ENCODE data around the gene MAGI2.

DNA sequence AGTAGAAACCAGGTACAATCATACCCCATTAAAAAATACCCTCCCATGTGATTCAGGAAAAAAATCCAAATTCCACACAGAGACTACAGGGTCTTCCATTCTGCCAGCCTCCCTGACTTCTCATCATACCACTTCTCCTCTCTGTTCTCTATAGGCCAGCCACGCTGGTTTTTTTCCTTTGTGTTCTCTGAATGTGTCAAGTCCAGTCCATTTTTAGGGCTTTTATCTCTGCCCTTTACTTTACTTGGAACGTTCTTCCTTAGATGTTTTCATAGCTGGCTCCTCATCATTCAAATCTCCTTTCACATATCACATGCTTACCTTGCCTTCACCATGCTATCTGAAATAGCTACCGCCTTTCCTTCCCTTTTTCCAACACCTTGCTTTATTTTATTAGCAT lies 1057.3 kb downstream of the MAGI2 start:
- TF ChIP-seq CTCF (IDR thresholded peaks at IDR 0.05; ENCODE audit: low read depth, low read length, poor library complexity, severe bottlenecking): no peak
- TF ChIP-seq EZH2phosphoT487 (IDR thresholded peaks at IDR 0.05; ENCODE audit: borderline replicate concordance, low read length): no peak
